Ascending aorta (tissue), 2 donors: ENCODE measurements around the gene NOTCH1. TPM values are rescaled to one million over a fixed set of nuclear protein-coding genes. Genes with fewer than 3 reads are reported as not detected.
"Not testable (repeated sequence)": the region's sequence is repeated elsewhere in the genome, so short reads cannot be mapped to it uniquely, and the experiment has no call there.

Source experiments
- DNase-seq, 2 donors: peaks; one replicate each; pipeline ENCODE4 v3.0.0-alpha.2; 2019; ENCODE audit warnings: low spot score in 2 of 2
- H3K27ac ChIP-seq, 2 donors: fragments of 200-600 bp; sonication (generic); one replicate each; pipeline ENCODE4 v1.5.1; 2016 to 2017; ENCODE audit warnings: mild to moderate bottlenecking in 1 of 2
- H3K27me3 ChIP-seq: fragments of 200-600 bp; sonication (generic); one replicate; pipeline ENCODE4 v1.5.1; 2017
- H3K36me3 ChIP-seq, 2 donors: fragments of 200-600 bp; sonication (generic); one replicate each; pipeline ENCODE4 v1.5.1; 2016
- H3K4me1 ChIP-seq, 2 donors: fragments of 200-600 bp; sonication (generic); one replicate each; pipeline ENCODE4 v1.5.1; 2016 to 2017; ENCODE audit warnings: mild to moderate bottlenecking in 1 of 2
- H3K4me3 ChIP-seq, 2 donors: fragments of 200-600 bp; sonication (generic); one replicate each; pipeline ENCODE4 v1.5.1; 2016 to 2017; ENCODE audit warnings: mild to moderate bottlenecking in 1 of 2
- H3K9me3 ChIP-seq, 2 donors: fragments of 200-600 bp; sonication (generic); one replicate each; pipeline ENCODE4 v1.5.1; 2016
- intact Hi-C: fragments of 100-400 bp; cut with DNase I; formaldehyde crosslinking; loops from one replicate; pipeline ENCODE4 v1.15.1; 2023
- total RNA-seq: library from RNA; depleted of rRNA; stranded (reverse); fragments of >200 nt; gene quantifications from one replicate; pipeline ENCODE4 v1.1.0, GENCODE V29; 2016
- TF ChIP-seq, protein P1 (sequence below), 3 experiments: fragments of 200-600 bp in 2 of 3; fragments of 450-650 bp in 1 of 3; sonication (generic) in 2 of 3; IDR thresholded peaks; one replicate each; pipeline ENCODE4 v1.5.1; 2016 to 2019; ENCODE audit warnings: antibody characterized with exemption in 3 of 3, mild to moderate bottlenecking in 1 of 3, moderate library complexity in 1 of 3

Gene NOTCH1
- total RNA-seq, 1 donor from 2014 or later = 120 TPM

DNA sequence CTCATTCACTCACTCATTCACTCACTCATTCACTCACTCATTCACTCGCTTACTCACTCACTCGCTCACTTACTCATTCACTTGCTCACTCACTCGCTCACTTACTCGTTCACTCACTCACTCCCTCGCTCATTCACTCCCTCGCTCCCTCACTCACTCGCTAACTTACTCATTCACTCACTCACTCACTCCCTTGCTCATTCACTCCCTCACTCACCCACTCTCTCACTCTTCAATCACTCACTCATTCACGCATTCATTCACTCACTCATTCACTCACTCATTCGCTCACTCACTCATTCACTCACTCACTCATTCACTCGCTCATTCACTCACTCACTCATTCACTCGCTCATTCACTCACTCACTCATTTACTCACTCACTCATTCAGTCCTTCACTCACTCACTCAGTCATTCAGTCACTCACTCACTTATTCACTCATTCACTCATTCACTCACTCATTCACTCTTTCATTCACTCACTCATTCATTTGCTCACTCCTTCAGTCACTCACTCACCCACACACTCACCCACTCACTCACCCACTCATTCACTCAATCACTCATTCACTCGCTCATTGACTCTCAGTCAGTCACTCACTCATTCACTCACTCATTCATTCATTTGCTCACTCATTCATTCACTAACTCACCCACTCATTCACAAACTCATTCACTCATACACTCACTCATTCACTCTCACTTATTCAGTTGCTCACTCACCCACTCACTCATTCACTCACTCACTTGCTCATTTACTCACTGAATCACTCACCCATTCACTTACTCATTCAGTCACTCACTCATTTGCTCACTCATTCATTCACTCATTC is 36.0 kb upstream of the NOTCH1 start:
- no peak overlapping the region for H3K27ac ChIP-seq
- no peaks in the 10 kb centered on the region for H3K4me1 ChIP-seq
- no peak for DNase-seq
- H3K27me3 ChIP-seq = no peaks in the 10 kb centered on the region
- intact Hi-C loops = no loop called here
- H3K9me3 ChIP-seq = no peaks in the 10 kb centered on the region
- H3K4me3 ChIP-seq = no peak overlapping the region
- TF ChIP-seq, protein P1, sequence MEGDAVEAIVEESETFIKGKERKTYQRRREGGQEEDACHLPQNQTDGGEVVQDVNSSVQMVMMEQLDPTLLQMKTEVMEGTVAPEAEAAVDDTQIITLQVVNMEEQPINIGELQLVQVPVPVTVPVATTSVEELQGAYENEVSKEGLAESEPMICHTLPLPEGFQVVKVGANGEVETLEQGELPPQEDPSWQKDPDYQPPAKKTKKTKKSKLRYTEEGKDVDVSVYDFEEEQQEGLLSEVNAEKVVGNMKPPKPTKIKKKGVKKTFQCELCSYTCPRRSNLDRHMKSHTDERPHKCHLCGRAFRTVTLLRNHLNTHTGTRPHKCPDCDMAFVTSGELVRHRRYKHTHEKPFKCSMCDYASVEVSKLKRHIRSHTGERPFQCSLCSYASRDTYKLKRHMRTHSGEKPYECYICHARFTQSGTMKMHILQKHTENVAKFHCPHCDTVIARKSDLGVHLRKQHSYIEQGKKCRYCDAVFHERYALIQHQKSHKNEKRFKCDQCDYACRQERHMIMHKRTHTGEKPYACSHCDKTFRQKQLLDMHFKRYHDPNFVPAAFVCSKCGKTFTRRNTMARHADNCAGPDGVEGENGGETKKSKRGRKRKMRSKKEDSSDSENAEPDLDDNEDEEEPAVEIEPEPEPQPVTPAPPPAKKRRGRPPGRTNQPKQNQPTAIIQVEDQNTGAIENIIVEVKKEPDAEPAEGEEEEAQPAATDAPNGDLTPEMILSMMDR (IDR thresholded peaks at IDR 0.05) = no peak
- H3K36me3 ChIP-seq = no peaks in the 10 kb centered on the region

DNA sequence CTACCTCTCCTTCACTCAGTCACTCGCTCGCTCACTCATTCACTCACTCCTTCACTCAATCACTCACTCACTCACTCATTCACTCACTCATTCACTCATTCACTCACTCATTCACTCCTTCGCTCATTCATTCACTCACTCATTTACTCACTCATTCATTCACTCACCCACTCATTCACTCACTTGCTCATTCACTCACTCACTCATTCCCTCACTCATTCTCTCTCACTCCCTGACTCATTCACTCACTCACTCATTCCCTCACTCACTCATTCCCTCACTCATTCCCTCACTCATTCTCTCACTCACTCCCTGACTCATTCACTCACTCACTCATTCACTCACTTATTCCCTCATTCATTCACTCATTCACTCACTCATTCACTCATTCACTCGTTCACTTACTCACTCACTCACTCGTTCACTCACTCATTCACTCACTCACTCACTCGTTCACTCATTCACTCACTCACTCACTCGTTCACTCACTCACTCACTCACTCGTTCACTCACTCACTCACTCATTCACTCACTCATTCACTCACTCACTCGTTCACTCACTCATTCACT is 33.9 kb upstream of the NOTCH1 start:
- H3K36me3 ChIP-seq, H3K27me3 ChIP-seq, H3K4me3 ChIP-seq, H3K9me3 ChIP-seq, H3K27ac ChIP-seq, DNase-seq: not testable (repeated sequence)
- intact Hi-C loops = loop anchor here (10.0 kb wide), 1 partner anchor 55 kb away; no protein-coding TSS in a partner anchor
- peaks cover 10 to 15% of the 10 kb centered on the region in 2 donors for H3K4me1 ChIP-seq

DNA sequence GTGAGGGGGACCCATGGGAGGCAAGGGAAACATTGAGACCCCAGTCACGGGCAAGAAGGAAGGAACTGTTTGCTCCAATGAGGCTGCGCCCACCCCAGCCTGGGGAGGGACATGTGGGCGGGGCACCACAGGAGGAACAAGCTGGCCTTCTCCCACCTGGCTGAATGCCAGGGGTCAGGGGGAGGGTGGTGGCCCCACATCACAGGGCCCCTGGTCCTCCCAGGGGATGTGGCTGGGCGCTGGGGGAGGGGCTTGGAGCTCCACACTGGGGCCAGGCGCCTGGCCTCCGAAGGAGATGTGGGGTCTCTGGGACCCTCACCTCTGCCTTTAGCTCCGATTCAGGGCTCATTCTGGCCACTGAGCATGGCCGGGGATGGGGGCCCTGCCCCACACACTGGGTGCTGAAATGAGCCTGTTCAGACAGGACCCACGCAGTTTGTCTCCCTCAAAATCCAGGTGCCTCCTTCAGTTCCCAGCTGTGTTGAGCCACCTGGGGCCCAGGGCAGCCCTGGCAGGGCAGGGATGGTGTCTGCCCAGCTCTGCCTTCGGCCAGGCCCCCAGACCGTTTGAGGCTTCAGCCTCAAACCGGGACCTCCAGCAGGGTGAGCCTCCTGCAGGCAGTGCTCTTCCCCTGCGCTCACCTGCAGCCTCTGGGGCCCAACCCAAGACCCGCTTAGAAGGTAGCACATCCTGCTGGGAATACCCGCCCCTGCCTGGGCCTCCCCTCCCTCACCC is 33.2 kb upstream of the NOTCH1 start:
- H3K9me3 ChIP-seq = no peaks in the 10 kb centered on the region
- intact Hi-C loops = loop anchor here (10.0 kb wide), 1 partner anchor 54 kb away; no protein-coding TSS in a partner anchor
- H3K27me3 ChIP-seq = no peaks in the 10 kb centered on the region
- peaks cover 10 to 15% of the 10 kb centered on the region in 2 donors for H3K4me1 ChIP-seq
- H3K27ac ChIP-seq = no peak overlapping the region
- no peak for DNase-seq
- TF ChIP-seq, protein P1 (IDR thresholded peaks at IDR 0.05) = no peak
- H3K4me3 ChIP-seq = no peak overlapping the region
- H3K36me3 ChIP-seq = no peaks in the 10 kb centered on the region

DNA sequence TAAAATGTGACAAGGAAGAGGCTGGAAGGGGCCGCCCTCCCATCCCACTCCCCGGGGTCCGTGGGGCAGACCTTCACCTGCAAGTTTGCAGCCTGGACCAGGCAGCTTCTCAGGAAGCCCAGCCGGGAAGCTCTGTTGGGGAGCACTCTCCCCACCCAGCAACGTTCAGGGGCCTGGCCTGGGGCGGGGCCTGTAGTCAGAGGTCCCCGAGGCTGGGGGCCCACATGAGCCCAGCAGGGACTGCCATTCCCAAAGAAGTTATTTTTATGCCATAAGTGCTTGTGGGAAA is 32.7 kb upstream of the NOTCH1 start:
- H3K4me1 ChIP-seq = peaks cover 10 to 15% of the 10 kb centered on the region in 2 donors
- no peaks in the 10 kb centered on the region for H3K27me3 ChIP-seq
- no peaks in the 10 kb centered on the region for H3K9me3 ChIP-seq
- no peak overlapping the region for H3K27ac ChIP-seq
- TF ChIP-seq, protein P1 (IDR thresholded peaks at IDR 0.05) = no peak
- no peak overlapping the region for H3K4me3 ChIP-seq
- intact Hi-C loops = loop anchor here (10.0 kb wide), 1 partner anchor 54 kb away; no protein-coding TSS in a partner anchor
- no peak for DNase-seq
- H3K36me3 ChIP-seq = no peaks in the 10 kb centered on the region

DNA sequence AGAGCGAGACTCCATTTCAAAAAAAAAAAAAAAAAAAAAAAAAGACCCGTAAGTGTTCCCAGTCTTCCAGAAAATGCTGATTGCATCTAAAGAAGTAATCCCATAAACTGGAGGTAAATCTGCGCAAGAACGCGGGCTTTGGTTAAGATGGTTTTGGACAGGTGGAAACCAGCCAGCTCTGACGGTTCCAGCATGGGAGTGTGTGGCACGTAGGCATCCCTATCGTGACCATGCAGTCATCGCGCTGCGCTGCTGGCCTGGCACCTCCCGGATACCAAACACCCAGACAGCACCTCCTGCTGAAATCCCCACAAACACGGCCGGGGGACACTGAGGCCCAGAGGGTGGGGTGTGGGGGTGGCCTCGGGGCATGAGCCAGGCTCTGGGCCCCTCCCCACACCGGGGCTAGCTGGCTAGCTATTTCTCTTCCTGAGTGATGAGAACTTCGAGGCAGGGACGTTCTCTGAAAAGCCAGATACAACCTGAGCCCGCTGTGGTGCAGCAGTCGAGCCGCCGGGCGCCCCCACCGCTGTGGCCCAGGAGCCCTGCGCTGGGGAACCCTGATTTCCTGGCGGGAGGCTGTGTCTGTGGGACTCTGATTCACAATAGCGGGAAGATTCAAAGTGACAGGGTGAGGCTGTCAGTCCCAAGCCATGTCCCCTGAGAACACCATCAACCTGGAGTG is 32.2 kb upstream of the NOTCH1 start:
- Histone ChIP-seq H3K4me3 (no peak overlapping the region), H3K36me3 (no peaks in the 10 kb centered on the region), H3K4me1 (peaks cover 10 to 15% of the 10 kb centered on the region in 2 donors), H3K27me3 (no peaks in the 10 kb centered on the region), H3K9me3 (no peaks in the 10 kb centered on the region), H3K27ac (no peak overlapping the region)
- DNase-seq = no peak
- TF ChIP-seq, protein P1 (IDR thresholded peaks at IDR 0.05) = no peak
- intact Hi-C loops = loop anchor here (10.0 kb wide), 1 partner anchor 53 kb away; no protein-coding TSS in a partner anchor
